AG20443 (cell line): ENCODE data around the gene ANKRD9.
A peak's percentile ranks its signal among the peaks of the same experiment; 100 is the strongest.
"Not testable (repeated sequence)": the region's sequence is repeated elsewhere in the genome, so short reads cannot be mapped to it uniquely, and the experiment has no call there.

Experiments used
- DNase-seq: peaks from one replicate; pipeline ENCODE4 v3.0.0; 2012; ENCODE audit warnings: low spot score, mixed read lengths

ANKRD9 gene

DNA sequence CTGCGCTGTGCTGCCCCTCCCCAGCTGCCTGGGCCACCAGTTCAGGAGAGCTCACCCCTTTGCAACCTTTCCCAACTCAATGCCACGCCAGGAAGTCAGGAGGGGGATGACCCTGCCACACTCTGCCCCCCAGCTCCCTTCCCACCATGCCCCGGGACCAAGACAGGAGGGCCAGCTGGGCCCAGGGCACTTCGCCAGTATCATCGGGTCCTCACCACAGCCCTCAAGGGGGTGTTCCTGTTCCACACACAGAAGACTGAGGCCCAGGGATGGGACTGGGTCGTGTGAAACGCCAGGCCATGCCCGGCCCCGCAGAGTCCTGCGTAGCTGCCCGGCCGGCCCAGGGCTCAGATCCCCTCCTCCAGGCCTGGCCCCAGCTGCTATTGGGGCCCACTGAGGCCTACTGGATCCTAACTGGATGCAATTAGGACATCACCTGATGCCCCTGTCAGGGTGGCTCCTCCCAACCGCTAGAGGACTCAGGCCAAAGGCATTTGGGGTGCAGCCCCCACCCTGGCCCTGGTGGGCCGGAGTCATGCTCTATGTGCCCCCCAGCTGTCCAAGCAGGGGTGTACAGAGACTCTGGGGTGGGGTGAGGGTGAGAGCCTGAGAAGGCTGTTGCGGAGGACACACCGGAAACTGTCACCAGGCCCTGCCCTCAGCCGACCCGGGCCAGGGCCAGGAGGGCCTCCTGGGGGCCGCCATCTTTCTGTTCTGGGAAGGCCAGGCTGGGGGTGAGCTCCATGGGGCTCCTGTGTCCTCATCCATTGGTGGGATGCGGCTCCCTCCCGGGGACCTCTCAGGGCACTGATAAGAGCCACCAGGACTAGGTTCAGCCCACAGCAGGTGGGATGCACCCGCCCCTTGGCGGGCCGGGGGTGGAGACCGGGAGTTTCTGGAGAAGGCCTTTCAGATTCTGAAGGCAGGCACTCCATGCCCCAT, 29.3 kb upstream of the ANKRD9 start:
- no peak for DNase-seq

DNA sequence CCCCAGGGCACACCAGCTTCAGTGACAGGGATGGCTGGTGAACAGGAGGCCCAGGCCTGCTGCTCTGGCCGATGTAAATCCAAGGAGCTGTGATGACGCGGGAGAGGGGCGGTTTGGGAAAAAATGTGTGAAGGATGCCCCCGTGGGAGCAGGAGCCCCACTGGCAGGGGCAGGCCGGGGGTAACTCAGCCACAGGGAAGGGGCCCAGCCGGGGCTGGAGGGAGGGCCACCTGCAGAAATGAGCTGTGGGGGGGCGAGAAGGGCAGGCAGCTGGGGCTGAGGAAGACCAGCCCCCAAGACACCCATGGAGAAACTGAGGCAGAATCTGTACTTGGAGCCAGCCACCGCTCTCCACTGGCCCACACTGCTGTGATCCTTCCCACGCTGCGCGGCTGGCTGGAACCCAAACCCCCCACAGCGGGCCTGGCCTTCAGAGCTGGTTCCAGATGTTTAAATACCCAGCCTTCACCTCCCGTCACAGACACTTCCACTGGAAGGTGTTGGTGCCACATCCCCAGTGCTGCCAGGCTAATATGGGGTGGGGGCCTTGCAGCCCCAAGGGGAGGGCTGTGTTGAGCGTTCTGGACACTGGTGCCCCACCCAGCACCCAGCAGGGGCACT, 28.5 kb upstream of the ANKRD9 start:
- DNase-seq, result no peak

DNA sequence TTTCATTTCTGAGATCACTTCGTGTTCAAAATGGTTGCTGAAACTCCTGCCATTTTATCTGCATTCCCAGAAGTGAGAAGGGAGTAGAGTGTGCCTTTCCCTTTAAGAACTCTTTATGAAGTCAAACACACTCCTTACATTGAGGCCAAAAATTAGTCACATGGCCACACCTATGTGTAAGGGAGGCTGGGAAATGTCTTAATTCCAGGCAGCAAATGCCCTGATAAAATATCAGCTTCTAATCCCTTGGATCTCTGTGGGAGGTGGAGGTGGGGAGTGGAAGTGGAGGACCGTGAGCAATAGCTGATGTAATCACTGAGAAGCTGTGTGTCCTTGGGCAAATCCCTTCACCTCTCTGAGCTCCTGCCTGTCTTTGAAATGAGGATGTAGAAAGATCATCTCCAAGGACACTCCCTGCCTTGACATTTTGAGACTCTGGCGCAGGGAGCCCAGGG, 22.7 kb upstream of the ANKRD9 start:
- DNase-seq, result no peak

DNA sequence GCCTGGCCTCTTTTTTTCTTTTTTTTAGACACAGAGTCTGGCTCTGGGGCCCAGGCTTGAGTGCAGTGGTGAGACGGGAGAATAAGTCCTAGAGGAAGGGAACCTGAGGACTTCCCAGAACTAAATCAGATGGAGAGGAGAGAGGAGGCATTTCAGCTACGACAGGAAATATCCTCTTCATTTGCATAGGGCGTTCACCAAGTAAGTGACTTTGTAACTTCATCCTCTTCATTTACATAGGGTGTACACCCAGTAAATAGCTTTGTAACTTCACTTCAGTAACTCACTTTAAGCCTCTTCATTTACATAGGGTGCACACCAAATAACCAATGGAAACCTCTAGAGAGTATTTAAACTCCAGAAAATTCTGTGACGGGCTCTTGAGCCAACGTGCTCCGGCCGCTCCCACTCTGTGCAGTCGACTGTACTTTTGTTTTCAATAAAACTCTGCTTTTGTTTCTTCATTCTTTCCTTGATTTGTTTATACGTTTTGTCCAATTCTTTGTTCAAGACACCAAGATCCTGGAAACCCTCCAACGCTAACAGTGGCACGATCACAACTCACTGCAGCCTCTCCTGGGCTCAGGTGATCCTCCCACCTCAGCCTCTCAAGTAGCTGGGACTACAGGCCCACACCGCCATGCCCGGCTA, 21.4 kb upstream of the ANKRD9 start:
- DNase-seq, result no peak

DNA sequence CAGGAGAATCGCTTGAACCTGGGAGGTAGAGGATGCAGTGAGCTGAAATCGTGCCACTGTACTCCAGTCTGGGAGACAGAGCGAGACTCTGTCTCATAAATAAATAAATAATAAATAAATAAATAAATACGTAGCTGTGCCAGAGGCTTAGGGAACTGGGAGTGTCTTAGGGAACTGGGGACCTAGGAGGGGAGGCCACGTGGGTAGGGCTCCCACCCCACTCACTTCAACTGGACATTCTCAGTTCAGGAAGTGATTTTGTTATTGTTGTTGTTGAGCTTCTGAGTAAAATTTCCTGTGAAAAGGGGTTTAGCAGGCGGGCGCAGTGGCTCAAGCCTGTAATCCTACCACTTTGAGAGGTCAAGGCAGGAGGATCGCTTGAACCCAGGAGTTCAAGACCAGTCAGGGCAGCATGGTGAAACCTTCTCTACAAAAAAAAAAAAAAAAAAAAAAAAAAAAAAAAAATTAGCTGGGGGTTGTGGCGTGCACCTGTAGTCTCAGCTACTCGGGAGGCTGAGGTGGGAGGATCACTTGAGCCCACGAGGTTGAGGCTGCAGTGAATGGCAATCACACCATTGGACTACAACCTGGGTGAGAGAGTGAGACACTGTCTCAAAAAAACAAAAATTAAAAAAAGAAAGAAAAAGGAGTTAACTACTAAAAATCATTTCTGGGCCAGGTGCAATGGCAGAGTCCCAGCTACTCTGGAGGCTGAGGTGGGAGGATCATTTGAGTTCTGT, 19.0 kb upstream of the ANKRD9 start:
- DNase-seq, result no peak

DNA sequence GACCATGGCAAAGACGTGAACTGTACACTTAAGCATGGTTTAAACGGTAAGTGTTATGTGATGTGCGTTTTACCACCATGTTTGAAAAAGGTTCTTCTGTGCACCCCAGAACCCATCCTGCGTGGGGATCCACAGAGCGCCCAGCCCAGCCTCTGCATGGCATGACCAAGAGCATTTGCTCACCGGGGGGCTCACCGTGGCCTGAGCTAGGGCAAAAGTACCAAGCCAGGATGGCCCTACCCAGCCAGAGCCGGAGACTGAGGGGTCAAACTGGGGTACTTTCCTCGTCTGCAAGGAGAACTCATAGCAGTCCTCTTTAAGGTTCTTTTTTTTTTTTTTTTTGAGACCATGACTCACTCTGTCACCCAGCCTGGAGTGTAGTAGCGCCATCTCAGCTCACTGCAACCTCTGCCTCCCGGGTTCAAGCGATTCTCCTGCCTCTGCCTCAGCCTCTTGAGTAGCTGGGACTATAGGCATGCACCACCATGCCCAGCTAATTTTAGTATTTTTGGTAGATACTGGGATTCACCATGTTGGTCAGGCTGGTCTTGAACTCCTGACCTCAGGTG, 16.4 kb upstream of the ANKRD9 start:
- no peak for DNase-seq

DNA sequence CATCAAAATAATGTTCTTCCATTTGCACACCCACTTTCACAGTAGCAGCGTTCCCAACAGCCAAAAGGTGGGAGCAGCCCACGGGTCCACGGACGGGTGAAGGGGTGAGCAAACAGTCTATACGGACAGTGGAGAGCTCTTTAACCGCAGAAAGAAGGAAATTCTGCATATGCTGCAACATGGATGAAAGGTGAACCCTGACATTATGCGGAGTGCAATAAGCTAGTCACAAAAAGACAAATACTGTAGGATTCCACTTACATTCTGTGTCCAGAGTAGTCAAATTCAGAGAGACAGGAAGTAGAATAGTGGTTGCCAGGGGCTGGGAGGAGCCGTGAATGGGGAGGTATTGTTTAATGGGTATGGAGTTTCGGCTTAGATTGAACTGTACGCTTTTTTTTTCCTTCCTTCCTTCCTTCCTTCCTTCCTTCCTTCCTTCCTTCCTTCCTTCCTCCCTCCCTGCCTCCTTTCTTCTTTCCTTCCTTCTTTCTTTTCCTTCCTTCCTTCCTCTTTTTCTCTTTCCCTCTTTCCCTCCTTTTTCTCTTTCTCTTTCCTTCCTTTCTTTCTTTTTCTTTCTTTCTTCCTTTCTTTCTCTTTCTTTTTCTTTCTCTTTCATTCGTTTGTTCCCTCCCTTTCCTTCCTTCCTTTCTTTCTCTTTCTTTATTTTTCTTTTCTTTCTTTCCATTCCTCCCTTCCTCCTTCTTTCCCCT, 15.8 kb upstream of the ANKRD9 start:
- peak; percentile 39 for DNase-seq

DNA sequence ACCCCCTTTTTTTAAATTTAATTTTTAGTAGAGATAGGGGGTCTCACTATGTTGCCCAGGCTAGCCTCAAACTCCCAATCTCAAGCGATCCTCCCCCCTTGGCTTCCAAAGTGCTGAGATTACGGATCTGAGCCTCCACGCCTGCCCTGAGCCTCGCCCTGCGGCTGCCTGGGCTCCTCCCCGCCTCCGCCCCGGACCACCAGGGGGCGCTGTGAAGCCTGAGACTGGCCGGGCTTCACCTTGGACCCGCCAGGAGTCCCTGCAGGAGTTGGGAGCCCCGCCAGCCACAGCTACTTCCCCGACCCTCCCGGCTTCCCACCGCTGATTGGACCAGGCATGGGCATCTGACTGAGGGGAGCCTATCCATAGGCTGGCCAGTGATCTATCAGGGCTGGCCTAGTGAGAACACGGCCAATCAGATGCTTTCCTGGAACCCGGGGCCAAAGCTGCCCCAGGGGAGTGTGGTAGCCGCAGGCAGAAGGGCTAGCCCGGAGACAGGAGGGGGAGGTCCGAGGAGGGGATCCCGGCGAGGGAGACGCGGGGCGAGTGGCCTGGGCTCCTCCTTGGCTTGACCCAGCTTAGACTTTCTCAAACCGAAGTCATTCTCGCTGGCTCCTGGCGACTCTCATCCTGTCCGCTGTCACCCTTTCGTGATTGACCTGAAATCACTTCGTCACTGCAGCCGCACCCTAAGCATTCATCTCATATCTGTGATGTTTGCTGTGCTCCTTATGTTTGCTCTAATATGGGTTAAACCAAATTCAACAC, 15.1 kb upstream of the ANKRD9 start:
- peak; percentile 99 for DNase-seq

DNA sequence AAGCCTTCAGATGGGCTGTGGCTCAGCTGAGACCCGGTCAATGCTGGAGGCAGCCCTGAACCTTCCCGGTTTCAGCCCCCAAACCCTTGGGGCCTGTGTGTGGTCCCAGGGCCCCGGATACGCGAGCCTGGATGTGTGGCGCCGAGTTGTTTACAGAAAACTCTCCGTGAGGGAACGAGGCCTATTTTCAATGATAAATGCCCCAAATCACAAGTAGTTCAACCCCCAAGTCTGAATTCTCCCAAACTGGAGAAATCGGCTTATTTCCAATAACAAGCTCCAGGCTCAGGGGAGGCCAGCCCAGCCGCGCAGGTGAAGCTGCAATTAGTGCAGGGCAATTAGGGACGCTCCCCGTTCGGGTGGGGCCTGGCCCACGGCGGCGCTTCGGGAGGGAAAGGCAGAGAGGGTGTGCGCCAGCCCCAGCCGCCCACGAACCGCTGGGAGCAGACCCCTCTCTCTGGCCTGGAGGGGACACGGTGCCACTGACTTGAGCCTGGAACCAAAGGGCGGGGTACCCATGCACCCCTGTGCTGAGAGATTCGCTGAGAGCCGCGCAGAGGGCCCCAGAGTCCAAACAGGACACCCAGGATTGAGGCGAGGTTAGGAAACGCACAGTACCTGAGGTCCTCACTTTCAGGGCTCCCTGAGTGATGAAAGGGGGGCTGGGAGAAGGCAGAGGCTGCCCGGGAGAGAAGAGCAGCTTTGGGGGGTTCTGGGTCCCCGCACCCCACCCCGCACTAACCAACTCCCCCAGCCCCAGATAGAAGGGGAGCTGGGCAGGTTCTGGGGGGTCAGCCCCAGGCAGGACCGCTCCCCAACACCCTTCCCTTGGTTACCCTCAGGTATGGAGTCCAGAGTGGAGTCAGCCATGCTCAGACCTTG, 14.2 kb upstream of the ANKRD9 start:
- no peak for DNase-seq

DNA sequence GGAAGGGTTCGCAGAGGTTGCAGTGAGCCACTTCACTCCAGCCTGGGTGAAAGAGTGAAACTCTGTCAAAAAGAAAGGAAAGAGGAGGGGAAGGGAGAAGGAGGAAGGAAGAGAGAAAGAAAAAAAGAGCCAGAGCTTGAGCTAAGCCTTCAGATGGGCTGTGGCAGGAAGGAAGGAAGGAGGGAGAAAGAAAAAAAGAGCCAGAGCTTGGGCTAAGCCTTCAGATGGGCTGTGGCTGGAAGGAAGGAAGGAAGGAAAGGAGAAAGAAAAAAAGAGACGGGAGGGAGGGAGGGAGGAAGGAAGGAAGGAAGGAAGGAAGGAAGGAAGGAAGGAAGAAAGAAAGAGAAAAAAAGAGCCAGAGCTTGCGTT, 13.6 kb upstream of the ANKRD9 start:
- no peak for DNase-seq

DNA sequence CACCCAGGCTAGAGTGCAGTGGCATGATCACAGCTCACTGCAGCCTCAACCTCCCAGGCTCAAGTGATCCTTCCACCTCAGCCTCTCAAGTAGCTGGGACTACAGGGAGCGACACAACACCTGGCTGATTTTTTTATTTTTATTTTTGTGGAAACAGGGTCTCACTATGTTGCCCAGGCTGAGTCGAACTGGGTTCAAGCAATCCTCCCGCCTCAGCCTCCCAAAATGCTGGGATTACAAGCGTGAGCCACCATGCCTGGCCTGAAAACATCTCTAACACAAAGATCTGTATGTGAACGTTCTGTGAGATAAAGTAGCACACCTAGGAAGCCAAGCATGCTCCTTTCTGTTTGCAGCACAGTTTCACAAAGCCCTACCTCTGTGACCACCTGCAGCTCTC, 10.1 kb upstream of the ANKRD9 start:
- not testable (repeated sequence) for DNase-seq

DNA sequence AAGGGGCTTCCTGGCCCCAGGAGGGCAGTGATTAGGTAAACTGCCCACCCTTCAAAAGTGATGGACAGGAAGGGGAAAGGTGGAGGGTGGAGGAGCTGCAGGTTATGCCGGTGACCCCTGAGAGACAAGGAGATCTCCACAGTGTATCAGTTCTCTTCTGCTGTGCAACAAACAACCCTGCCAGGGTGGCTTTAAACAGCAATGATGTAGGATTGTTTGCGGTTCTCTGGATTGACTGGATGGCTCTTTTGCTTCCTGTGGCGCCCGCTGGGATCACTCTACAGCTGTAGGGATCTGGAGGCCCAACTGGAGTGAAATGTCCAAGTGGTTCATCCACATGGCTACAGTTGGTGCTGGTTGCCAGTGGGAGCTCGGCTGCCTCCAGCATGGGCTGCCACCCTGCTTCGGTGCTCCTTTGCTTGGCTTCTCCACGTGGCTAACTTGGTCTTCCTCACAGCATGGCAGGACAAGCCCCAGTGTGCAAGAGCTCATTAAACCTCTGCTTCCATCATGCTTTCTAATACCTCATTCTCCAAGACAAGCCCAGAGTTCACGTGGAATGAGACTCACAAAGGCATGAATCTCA, 8.6 kb upstream of the ANKRD9 start:
- no peak for DNase-seq

DNA sequence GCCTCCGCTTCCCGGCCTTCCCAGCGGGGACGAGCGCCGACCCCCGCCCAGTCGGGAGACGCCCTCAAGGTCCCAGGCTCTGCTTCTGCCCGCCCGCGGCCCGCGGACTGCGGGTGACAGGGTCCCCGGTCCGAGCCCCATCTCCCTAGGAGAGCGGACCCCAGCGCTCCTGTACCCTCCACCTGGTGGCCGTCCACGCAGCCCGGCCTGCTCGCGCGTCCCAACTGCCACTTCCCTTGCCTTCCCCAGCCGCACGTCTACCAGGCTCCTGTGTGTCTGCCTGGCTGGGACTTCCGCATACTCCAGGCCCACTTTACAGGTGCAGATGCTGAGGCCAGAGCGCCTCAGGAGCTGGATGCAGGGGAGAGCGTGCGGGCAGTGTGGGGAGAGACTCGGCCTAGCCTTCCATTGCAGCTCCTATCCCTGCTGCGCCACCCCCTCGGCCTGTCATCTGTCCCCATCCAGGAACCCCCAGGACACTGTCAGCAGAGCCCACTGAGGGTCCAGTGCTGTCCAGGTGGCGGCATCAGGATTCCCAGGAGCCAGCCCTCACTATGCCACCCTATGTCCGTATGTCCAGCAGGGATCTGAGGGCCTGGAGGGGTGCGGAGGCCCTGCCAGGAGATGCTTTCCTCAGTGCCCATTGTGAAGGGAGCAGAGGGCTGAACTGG, 8.0 kb upstream of the ANKRD9 start:
- peak; percentile 28 for DNase-seq

DNA sequence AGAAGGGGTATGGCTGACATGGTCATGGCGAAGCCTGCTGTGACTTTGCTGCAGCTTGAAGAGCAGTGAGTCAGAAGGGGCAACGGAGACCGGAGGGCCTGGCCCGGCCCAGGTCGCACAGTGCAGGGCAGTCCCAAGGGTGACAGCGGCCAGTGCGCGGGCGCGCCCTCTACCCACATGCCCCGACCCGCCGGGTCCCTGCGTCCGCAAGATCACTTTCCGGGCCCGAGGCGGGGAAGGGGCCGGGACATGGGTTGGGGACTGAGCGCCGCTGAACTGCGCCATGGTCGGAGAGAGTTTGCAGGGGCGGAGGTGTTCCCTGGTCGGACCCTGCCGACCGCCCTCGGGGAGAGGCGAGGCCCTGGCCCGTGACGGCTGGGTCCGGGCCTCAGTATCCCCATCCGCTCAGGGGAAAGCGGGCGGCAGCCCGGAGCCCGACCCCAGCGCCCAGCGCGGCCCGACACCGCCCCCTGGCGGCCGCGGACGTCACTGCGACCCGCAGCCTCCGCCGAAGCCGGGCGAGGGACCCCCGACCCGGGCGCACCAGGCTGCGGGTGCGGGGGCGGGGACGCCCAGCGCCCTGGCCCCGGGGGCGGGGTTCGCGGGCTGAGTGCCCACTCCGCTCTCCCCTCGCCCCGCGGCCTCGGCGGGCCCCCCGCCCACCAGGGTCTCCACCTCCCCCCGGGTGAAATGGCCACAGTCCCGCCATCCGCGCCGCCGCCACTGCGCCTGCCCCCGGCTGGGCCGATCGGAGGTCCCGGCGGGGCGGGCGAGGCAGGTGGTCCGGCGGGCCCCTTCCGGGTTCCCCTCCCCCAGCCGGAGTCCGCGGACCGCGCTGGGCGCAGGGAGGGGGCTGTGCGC, 7.2 kb upstream of the ANKRD9 start:
- peak; percentile 88 for DNase-seq

DNA sequence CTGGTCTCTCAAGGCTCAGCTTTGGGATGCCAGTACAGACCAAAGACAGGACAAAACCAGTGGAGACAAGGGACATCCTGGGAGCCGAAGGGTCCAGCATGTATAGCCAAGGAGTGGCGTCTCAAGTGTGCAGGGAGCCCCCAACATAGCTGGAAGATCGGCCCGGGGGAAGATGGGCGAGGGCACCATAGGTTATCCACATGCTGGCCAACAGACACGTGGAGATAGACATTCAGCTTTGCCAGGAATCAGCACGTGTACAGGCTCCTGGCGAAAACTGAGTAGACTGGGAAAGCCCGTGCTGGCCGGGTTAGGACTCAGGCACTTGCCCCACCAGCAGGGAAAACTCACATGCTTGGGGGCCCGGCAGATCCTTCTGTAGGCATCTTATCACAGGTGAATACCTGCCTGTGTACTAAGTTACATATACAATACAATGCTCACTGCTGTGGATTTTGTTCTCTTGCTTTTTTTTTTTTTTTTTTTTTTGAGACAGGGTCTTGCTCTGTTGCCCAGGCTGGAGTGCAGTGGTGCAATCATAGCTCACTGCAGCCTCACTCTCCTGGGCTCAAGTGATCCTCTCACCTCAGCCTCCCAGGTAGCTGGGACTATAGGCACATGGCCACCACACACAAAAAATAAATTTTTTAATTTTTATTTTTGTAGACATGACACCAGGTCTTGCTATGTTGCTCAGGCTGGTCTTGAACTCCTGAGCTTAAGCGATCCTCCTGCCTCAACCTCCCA, 5.6 kb upstream of the ANKRD9 start:
- no peak for DNase-seq

DNA sequence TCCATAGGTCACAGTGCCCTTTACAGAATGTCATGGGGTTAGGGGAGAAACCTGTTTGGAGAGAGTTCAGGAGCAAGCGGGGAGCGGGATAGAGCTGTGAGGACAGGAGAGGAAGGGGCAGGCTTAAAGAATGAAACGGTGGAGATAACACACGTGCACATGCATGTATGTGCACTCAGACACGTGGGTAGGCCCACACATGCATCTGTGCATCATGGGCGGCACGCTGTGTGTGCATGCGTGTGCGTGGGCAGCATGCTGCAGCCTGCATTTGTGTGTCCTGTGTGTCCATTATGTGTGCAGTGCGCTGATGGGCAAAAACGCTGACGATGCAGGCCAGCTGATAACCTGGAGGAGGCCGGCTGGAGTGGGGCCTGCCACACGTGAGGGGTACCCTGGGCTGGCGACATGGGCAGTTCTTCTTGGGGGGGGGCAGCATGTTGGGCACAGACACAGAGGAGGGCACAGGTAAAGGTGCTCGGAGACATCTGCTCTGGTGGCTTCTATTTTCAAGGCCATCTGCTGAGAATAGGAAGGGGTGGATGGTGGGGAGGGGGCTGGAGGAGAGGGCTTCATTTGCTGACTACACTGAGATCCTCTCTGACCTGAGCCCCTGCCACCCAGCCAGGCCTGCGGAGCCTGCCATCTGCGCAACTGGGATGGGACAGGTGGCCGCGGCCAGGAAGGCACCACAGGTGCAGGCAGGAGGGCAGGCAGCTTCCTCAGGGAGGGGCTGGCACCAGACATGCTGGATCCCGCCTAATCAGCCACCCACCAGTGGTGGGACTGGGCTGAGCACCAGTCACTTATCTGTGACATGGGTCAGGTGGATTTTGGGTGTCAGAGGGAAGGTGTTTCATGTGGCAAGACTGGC, 4.6 kb upstream of the ANKRD9 start:
- DNase-seq, result no peak
